SJCRH30 (cell line): ENCODE results near the gene SLC66A2. TPM values are rescaled to one million over a fixed set of nuclear protein-coding genes. Genes with fewer than 3 reads are reported as not detected.

Source experiments
- total RNA-seq: library from RNA; depleted of rRNA; stranded (reverse); fragments of >200 nt; shearing (Covaris generic); gene quantifications from 2 replicates; pipeline ENCODE4 v1.2.3, GENCODE V29; 2014; rRNA removed

Gene SLC66A2
- total RNA-seq, 1 experiment from 2014 or later, result 16.3 TPM

Other genes starting within 250 kb of the SLC66A2 start
- not detected in 2 replicates for gene KCNG2, start 153.7 kb downstream of the SLC66A2 start, total RNA-seq
- gene HSBP1L1, start 13.0 kb upstream of the SLC66A2 start, total RNA-seq, result not detected in 2 replicates
- gene TXNL4A, start 36.9 kb upstream of the SLC66A2 start, total RNA-seq, result 59.4 and 60.7 TPM in 2 replicates
- gene RBFA, start 82.8 kb upstream of the SLC66A2 start, total RNA-seq, result 24.0 and 26.1 TPM in 2 replicates
- gene ADNP2, start 157.6 kb upstream of the SLC66A2 start, total RNA-seq, result 34.3 and 39.6 TPM in 2 replicates